ENCODE data around the gene BAZ2B. TPM values are rescaled to one million over a fixed set of nuclear protein-coding genes. Genes with fewer than 3 reads are reported as not detected.

Gene BAZ2B
- total RNA-seq, 4 donors from 2014 or later, result 46.8 to 72.8 (median 53.4) TPM

GRCh38 chr2:159476329-159476728 lies 140.0 kb downstream of the BAZ2B start:
- WGBS, 2 donors, result 95 to 97% methylated on average over 2 of the region's 2 CpGs
- DNase-seq (ENCODE audit: low spot score in 2 of 2), result no peak
- H3K4me3 ChIP-seq (ENCODE audit: low read depth, poor library complexity, severe bottlenecking), result no peak overlapping the region
- intact Hi-C loops (cut with DNase I; ENCODE audit: low total_unique reads), result no loop called here
- no peak for TF ChIP-seq POLR2A (IDR thresholded peaks at IDR 0.05)
- no peak for TF ChIP-seq CTCF (IDR thresholded peaks at IDR 0.05)

GRCh38 chr2:159475793-159476192 lies 140.6 kb downstream of the BAZ2B start:
- no peak for TF ChIP-seq POLR2A (IDR thresholded peaks at IDR 0.05)
- no peak for TF ChIP-seq CTCF (IDR thresholded peaks at IDR 0.05)
- 98% methylated on average over 4 of the region's 4 CpGs for WGBS, 2 donors

GRCh38 chr2:159471340-159471739 lies 145.0 kb downstream of the BAZ2B start:
- WGBS, 2 donors, result 50 to 73% methylated on average over 2 of the region's 2 CpGs
- intact Hi-C loops (cut with DNase I; ENCODE audit: low total_unique reads), result no loop called here
- no peak for DNase-seq (ENCODE audit: low spot score in 2 of 2)
- TF ChIP-seq POLR2A (IDR thresholded peaks at IDR 0.05) (no peak), CTCF (IDR thresholded peaks at IDR 0.05) (no peak)
- no peak overlapping the region for H3K4me3 ChIP-seq (ENCODE audit: low read depth, poor library complexity, severe bottlenecking)

More at GRCh38 chr2:159475793-159476192, 140.6 kb downstream of the BAZ2B start:
- H3K4me3 ChIP-seq (ENCODE audit: low read depth, poor library complexity, severe bottlenecking), result no peak overlapping the region
- intact Hi-C loops (cut with DNase I; ENCODE audit: low total_unique reads), result no loop called here
- DNase-seq (ENCODE audit: low spot score in 2 of 2), result no peak

GRCh38 chr2:159468257-159468656 lies 148.1 kb downstream of the BAZ2B start:
- 95 to 97% methylated on average over 2 of the region's 2 CpGs for WGBS, 2 donors

GRCh38 chr2:159462961-159463360 lies 153.4 kb downstream of the BAZ2B start:
- TF ChIP-seq CTCF (IDR thresholded peaks at IDR 0.05) (no peak), POLR2A (IDR thresholded peaks at IDR 0.05) (no peak)
- H3K4me3 ChIP-seq (ENCODE audit: low read depth, poor library complexity, severe bottlenecking), result no peak overlapping the region
- intact Hi-C loops (cut with DNase I; ENCODE audit: low total_unique reads), result no loop called here
- DNase-seq (ENCODE audit: low spot score in 2 of 2), result no peak
- 90 to 98% methylated on average over 7 of the region's 7 CpGs for whole genome bisulfite sequencing, 2 donors

More at GRCh38 chr2:159468257-159468656, 148.1 kb downstream of the BAZ2B start:
- intact Hi-C loops (cut with DNase I; ENCODE audit: low total_unique reads), result no loop called here
- DNase-seq (ENCODE audit: low spot score in 2 of 2), result no peak
- H3K4me3 ChIP-seq (ENCODE audit: low read depth, poor library complexity, severe bottlenecking), result no peak overlapping the region
- TF ChIP-seq POLR2A (IDR thresholded peaks at IDR 0.05) (no peak), CTCF (IDR thresholded peaks at IDR 0.05) (no peak)

GRCh38 chr2:159462201-159462785 lies 154.1 kb downstream of the BAZ2B start:
- no peak overlapping the region for H3K4me3 ChIP-seq (ENCODE audit: low read depth, poor library complexity, severe bottlenecking)
- DNase-seq (ENCODE audit: low spot score in 2 of 2), result no peak
- 95 to 96% methylated on average over 9 of the region's 9 CpGs for WGBS, 2 donors
- intact Hi-C loops (cut with DNase I; ENCODE audit: low total_unique reads), result no loop called here
- TF ChIP-seq POLR2A (IDR thresholded peaks at IDR 0.05), result no peak
- no peak for TF ChIP-seq CTCF (IDR thresholded peaks at IDR 0.05)

Measured in lower leg skin (tissue), 4 donors.